WTC11 (cell line): ENCODE results near the gene PCNP. TPM values are rescaled to one million over a fixed set of nuclear protein-coding genes. Genes with fewer than 3 reads are reported as not detected.

Experiments used
- CREB1 ChIP-seq: sonication (generic); formaldehyde crosslinking; IDR thresholded peaks from 2 replicates; pipeline ENCODE4 v1.8.0; 2023; ENCODE audit warnings: mild to moderate bottlenecking, missing genetic modification reagents
- EMX1 ChIP-seq: fragments of 250-450 bp; sonication (Bioruptor Pico); IDR thresholded peaks from 2 replicates; pipeline ENCODE4 v1.8.0; 2021; ENCODE audit warnings: mild to moderate bottlenecking
- NFATC4 ChIP-seq: fragments of 250-450 bp; sonication (Bioruptor Pico); IDR thresholded peaks from 2 replicates; pipeline ENCODE4 v1.9.0; 2021; ENCODE audit warnings: mild to moderate bottlenecking
- NFE2L1 ChIP-seq: sonication (generic); formaldehyde crosslinking; IDR thresholded peaks from 2 replicates; pipeline ENCODE4 v1.8.1; 2023; ENCODE audit warnings: missing genetic modification reagents
- NR2C2 ChIP-seq: sonication (generic); formaldehyde crosslinking; IDR thresholded peaks from 2 replicates; pipeline ENCODE4 v1.8.0; 2022; ENCODE audit warnings: mild to moderate bottlenecking, missing genetic modification reagents
- RORB ChIP-seq: fragments of 250-450 bp; sonication (Bioruptor Pico); IDR thresholded peaks from 2 replicates; pipeline ENCODE4 v1.9.0; 2021; ENCODE audit warnings: mild to moderate bottlenecking
- SOX15 ChIP-seq: fragments of 250-450 bp; sonication (Bioruptor Pico); IDR thresholded peaks from 2 replicates; pipeline ENCODE4 v1.9.0; 2021; ENCODE audit warnings: mild to moderate bottlenecking
- ZBTB21 ChIP-seq: sonication (generic); formaldehyde crosslinking; IDR thresholded peaks from 2 replicates; pipeline ENCODE4 v1.8.1; 2023; ENCODE audit warnings: mild to moderate bottlenecking, missing genetic modification reagents, borderline replicate concordance
- ZNF232 ChIP-seq: sonication (generic); formaldehyde crosslinking; IDR thresholded peaks from 2 replicates; pipeline ENCODE4 v1.8.0; 2022; ENCODE audit warnings: mild to moderate bottlenecking, missing genetic modification reagents
- ZNF263 ChIP-seq: sonication (generic); formaldehyde crosslinking; IDR thresholded peaks from 2 replicates; pipeline ENCODE4 v1.8.1; 2022; ENCODE audit warnings: low read depth, mild to moderate bottlenecking, moderate library complexity, missing genetic modification reagents
- total RNA-seq: library from RNA; stranded (reverse); gene quantifications from 3 replicates; pipeline ENCODE4 v1.2.3, GENCODE V29; 2021
- TF ChIP-seq, protein P1 (sequence below): sonication (generic); formaldehyde crosslinking; IDR thresholded peaks from 2 replicates; pipeline ENCODE4 v1.8.0; 2022; ENCODE audit warnings: missing genetic modification reagents
- TF ChIP-seq, protein P2 (sequence below): sonication (generic); formaldehyde crosslinking; IDR thresholded peaks from 2 replicates; pipeline ENCODE4 v1.8.1; 2023; ENCODE audit warnings: mild to moderate bottlenecking, missing genetic modification reagents
- TF ChIP-seq, protein P3 (sequence below): sonication (generic); formaldehyde crosslinking; IDR thresholded peaks from 2 replicates; pipeline ENCODE4 v1.8.0; 2023; ENCODE audit warnings: mild to moderate bottlenecking, missing genetic modification reagents
- TF ChIP-seq, protein P4 (sequence below): fragments of 250-450 bp; sonication (Bioruptor Pico); IDR thresholded peaks from 2 replicates; pipeline ENCODE4 v1.9.0; 2021; ENCODE audit warnings: moderate library complexity, mild to moderate bottlenecking, inconsistent platforms, borderline replicate concordance
- TF ChIP-seq, protein P5 (sequence below): sonication (generic); formaldehyde crosslinking; IDR thresholded peaks from 2 replicates; pipeline ENCODE4 v1.8.1; 2022; ENCODE audit warnings: mild to moderate bottlenecking, missing genetic modification reagents, moderate library complexity, borderline replicate concordance
- TF ChIP-seq, protein P6 (sequence below): sonication (generic); formaldehyde crosslinking; conservative IDR thresholded peaks from 2 replicates; pipeline ENCODE4 v1.8.1; 2023; ENCODE audit warnings: mild to moderate bottlenecking, low read depth, missing genetic modification reagents, moderate library complexity

PCNP gene
- total RNA-seq, 1 experiment from 2014 or later, result 187 TPM

DNA sequence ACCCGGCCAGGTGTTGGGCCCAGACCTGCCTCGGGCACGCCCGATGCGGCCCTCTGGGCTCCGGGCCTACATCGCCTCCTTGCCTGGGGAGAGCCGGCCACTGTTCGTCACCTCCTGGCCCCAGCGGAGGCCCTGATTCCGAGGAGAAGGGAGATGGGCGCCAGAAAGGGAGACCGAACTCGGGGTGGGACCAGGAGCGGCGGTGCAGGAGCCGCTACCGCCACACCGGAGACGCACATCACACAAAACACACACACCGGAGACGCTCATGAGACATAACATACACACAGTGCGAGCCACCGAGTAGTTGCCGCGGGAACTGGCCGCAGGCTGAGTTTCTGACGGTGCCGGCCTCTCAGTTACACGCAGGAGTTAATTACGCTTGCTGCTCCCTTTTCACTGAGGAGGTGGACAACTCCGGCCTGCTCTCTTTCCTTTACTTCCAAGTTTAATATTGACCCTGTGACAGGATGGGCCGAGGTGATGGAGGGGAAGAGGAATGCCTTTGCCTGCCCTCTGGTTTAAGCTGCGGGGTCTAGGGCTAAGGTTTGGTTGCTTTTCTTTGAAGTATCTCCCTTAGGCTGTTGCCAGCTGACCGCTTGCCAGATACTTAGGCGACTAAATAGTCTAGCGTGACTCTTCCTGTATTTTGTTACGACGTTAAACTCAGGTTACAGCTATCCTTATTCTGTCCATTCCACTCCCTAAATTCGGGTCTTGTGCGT lies 570 bp downstream of the PCNP start (continued):
- TF ChIP-seq, protein P1, sequence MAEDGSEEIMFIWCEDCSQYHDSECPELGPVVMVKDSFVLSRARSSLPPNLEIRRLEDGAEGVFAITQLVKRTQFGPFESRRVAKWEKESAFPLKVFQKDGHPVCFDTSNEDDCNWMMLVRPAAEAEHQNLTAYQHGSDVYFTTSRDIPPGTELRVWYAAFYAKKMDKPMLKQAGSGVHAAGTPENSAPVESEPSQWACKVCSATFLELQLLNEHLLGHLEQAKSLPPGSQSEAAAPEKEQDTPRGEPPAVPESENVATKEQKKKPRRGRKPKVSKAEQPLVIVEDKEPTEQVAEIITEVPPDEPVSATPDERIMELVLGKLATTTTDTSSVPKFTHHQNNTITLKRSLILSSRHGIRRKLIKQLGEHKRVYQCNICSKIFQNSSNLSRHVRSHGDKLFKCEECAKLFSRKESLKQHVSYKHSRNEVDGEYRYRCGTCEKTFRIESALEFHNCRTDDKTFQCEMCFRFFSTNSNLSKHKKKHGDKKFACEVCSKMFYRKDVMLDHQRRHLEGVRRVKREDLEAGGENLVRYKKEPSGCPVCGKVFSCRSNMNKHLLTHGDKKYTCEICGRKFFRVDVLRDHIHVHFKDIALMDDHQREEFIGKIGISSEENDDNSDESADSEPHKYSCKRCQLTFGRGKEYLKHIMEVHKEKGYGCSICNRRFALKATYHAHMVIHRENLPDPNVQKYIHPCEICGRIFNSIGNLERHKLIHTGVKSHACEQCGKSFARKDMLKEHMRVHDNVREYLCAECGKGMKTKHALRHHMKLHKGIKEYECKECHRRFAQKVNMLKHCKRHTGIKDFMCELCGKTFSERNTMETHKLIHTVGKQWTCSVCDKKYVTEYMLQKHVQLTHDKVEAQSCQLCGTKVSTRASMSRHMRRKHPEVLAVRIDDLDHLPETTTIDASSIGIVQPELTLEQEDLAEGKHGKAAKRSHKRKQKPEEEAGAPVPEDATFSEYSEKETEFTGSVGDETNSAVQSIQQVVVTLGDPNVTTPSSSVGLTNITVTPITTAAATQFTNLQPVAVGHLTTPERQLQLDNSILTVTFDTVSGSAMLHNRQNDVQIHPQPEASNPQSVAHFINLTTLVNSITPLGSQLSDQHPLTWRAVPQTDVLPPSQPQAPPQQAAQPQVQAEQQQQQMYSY (CRISPR knock-in tag), result 0 out of 2 replicates have a peak, but pooled peaks have one; percentile 17
- TF ChIP-seq NFATC4 (CRISPR knock-in tag) (0 out of 2 replicates have a peak, but pooled peaks have one; percentile 30), NR2C2 (no peak), ZNF263 (CRISPR knock-in tag) (no peak), EMX1 (CRISPR knock-in tag) (no peak), NFE2L1 (CRISPR knock-in tag) (no peak), RORB (CRISPR knock-in tag) (no peak), CREB1 (CRISPR knock-in tag) (no peak), ZNF232 (CRISPR knock-in tag) (no peak), ZBTB21 (CRISPR knock-in tag) (no peak), SOX15 (CRISPR knock-in tag) (no peak)
- TF ChIP-seq, protein P2, sequence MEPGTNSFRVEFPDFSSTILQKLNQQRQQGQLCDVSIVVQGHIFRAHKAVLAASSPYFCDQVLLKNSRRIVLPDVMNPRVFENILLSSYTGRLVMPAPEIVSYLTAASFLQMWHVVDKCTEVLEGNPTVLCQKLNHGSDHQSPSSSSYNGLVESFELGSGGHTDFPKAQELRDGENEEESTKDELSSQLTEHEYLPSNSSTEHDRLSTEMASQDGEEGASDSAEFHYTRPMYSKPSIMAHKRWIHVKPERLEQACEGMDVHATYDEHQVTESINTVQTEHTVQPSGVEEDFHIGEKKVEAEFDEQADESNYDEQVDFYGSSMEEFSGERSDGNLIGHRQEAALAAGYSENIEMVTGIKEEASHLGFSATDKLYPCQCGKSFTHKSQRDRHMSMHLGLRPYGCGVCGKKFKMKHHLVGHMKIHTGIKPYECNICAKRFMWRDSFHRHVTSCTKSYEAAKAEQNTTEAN (CRISPR knock-in tag), result no peak
- TF ChIP-seq, protein P3, sequence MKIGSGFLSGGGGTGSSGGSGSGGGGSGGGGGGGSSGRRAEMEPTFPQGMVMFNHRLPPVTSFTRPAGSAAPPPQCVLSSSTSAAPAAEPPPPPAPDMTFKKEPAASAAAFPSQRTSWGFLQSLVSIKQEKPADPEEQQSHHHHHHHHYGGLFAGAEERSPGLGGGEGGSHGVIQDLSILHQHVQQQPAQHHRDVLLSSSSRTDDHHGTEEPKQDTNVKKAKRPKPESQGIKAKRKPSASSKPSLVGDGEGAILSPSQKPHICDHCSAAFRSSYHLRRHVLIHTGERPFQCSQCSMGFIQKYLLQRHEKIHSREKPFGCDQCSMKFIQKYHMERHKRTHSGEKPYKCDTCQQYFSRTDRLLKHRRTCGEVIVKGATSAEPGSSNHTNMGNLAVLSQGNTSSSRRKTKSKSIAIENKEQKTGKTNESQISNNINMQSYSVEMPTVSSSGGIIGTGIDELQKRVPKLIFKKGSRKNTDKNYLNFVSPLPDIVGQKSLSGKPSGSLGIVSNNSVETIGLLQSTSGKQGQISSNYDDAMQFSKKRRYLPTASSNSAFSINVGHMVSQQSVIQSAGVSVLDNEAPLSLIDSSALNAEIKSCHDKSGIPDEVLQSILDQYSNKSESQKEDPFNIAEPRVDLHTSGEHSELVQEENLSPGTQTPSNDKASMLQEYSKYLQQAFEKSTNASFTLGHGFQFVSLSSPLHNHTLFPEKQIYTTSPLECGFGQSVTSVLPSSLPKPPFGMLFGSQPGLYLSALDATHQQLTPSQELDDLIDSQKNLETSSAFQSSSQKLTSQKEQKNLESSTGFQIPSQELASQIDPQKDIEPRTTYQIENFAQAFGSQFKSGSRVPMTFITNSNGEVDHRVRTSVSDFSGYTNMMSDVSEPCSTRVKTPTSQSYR (CRISPR knock-in tag), result no peak
- TF ChIP-seq, protein P4, sequence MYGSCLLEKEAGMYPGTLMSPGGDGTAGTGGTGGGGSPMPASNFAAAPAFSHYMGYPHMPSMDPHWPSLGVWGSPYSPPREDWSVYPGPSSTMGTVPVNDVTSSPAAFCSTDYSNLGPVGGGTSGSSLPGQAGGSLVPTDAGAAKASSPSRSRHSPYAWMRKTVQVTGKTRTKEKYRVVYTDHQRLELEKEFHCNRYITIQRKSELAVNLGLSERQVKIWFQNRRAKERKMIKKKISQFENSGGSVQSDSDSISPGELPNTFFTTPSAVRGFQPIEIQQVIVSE (CRISPR knock-in tag), result no peak
- TF ChIP-seq, protein P5, sequence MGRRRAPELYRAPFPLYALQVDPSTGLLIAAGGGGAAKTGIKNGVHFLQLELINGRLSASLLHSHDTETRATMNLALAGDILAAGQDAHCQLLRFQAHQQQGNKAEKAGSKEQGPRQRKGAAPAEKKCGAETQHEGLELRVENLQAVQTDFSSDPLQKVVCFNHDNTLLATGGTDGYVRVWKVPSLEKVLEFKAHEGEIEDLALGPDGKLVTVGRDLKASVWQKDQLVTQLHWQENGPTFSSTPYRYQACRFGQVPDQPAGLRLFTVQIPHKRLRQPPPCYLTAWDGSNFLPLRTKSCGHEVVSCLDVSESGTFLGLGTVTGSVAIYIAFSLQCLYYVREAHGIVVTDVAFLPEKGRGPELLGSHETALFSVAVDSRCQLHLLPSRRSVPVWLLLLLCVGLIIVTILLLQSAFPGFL (CRISPR knock-in tag), result no peak
- TF ChIP-seq, protein P6, sequence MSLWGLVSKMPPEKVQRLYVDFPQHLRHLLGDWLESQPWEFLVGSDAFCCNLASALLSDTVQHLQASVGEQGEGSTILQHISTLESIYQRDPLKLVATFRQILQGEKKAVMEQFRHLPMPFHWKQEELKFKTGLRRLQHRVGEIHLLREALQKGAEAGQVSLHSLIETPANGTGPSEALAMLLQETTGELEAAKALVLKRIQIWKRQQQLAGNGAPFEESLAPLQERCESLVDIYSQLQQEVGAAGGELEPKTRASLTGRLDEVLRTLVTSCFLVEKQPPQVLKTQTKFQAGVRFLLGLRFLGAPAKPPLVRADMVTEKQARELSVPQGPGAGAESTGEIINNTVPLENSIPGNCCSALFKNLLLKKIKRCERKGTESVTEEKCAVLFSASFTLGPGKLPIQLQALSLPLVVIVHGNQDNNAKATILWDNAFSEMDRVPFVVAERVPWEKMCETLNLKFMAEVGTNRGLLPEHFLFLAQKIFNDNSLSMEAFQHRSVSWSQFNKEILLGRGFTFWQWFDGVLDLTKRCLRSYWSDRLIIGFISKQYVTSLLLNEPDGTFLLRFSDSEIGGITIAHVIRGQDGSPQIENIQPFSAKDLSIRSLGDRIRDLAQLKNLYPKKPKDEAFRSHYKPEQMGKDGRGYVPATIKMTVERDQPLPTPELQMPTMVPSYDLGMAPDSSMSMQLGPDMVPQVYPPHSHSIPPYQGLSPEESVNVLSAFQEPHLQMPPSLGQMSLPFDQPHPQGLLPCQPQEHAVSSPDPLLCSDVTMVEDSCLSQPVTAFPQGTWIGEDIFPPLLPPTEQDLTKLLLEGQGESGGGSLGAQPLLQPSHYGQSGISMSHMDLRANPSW (CRISPR knock-in tag), result no peak
